C4-2B (cell line): ENCODE results near the gene SOX6.

Experiments
- H3K27ac ChIP-seq: fragments of 450-650 bp; 2 replicates; pipeline ENCODE4 v1.5.1; 2017
- ZFX ChIP-seq: fragments of 450-650 bp; IDR thresholded peaks from 2 replicates; pipeline ENCODE4 v1.6.1; 2017
- TF ChIP-seq, protein P1 (sequence below): fragments of 450-650 bp; conservative IDR thresholded peaks from 2 replicates; pipeline ENCODE4 v1.5.1; 2017; ENCODE audit warnings: mild to moderate bottlenecking

The SOX6 gene

DNA sequence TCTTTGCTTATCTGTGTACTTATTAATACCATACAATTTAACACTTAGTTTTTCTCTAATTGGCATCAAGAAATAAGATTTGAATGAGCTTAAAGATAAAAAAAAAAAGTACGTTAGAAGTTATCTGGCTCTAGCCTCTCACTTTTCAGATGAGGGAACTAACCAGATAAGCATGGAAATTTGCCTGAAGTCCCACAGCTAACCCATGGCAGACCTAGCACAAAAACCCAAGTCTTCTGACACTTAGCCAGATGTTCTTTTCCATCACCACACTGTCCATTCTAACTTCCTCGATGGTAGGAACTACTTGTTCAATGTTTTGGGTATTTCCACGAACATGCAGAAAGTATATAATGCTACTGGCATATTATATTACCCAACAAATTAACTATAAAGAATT is 7.4 kb upstream of the SOX6 start:
- no peak overlapping the region for H3K27ac ChIP-seq
- TF ChIP-seq, protein P1, sequence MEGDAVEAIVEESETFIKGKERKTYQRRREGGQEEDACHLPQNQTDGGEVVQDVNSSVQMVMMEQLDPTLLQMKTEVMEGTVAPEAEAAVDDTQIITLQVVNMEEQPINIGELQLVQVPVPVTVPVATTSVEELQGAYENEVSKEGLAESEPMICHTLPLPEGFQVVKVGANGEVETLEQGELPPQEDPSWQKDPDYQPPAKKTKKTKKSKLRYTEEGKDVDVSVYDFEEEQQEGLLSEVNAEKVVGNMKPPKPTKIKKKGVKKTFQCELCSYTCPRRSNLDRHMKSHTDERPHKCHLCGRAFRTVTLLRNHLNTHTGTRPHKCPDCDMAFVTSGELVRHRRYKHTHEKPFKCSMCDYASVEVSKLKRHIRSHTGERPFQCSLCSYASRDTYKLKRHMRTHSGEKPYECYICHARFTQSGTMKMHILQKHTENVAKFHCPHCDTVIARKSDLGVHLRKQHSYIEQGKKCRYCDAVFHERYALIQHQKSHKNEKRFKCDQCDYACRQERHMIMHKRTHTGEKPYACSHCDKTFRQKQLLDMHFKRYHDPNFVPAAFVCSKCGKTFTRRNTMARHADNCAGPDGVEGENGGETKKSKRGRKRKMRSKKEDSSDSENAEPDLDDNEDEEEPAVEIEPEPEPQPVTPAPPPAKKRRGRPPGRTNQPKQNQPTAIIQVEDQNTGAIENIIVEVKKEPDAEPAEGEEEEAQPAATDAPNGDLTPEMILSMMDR: no peak
- TF ChIP-seq ZFX: no peak

DNA sequence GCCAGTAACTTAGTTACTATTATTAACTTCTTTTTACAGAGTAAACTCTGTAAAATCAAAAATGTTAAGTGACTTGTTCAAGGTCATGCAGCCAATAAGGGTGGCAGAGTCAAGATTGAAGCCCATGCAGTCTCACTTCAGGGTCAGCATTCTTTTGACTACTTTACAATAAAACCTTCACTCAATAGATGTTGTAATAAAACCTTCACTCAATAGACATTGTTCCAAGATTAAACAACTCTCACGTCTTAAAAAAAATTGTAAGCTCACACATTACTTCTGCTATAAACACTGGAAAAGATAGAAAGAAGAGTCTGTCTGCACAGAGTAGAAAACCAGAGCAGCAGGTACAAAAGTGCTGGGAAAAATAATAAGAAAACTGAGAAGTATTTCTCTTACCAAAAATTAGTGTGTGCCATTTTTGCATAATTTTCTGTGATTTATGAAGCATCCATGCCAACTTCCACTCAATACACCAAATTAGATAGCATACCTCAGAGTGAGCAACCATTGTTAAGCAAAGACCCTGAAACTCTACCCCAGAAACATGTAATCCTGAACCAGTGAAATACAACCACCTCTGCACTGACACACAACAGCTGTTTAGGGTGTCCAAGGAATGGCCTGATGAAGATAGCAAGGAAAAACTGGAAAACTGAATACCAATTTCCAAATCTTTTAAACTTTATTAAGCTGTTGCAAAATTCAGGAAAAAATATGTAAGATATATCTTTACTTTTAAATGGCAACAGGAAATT is 4.9 kb upstream of the SOX6 start:
- no peak for TF ChIP-seq ZFX
- TF ChIP-seq, protein P1: no peak
- H3K27ac ChIP-seq: no peak overlapping the region

DNA sequence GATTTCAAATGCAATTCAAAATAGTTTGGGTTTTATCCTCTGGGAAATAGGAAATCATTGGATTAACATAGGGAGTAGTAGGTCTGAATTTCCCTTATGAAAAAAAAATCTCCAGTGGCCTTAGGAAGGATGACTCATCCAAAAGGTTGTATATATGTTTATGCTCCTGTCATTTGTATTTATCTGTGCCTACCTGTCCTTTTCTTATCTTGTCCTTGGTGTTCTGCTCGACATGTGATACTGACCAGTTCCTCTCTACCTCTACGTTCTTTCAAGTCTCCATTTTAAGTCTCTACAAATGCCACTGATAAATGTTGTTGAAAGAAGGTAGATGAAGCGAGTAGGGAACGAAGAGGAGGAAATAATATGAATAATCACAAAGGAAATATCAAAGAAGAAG is 3.0 kb upstream of the SOX6 start:
- TF ChIP-seq ZFX: no peak
- TF ChIP-seq, protein P1: no peak
- H3K27ac ChIP-seq: no peak overlapping the region

DNA sequence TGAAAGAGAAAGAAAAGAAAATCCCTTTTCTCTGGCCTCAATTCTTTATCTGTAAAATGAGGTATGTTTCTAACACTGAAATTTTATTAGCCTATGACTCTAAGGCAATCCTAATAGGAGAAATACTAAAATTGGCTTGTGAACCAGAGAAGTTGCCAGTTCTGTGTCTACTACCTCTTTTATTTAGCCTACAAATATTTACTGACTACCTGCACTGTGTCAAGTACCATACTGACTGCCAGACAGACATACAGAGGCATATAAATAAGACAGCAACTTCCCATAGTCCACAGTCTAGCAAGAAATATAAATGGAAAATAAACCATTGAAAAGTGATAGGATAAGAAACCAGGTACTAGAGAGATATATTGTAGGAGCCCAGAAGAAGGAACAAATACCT is 2.4 kb upstream of the SOX6 start:
- TF ChIP-seq, protein P1: no peak
- TF ChIP-seq ZFX: no peak
- H3K27ac ChIP-seq: no peak overlapping the region

DNA sequence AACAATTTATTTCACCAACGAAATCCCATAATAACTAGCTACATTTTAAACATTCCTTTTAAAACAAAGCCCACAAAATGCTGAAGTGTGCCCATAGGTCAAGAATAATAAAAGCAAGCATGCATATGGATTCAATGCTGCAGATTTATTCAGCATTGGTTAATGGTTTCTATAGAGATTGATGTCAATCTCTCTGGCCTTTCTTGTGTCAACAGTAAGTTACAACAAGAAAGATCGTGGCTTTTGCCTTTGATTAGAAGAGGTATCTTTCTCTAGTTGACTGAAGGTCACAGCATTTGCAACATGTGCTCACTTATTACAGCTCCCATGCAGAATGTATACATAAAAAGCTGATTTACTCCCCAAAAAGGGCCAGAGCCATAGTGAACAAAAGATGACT is 1.4 kb upstream of the SOX6 start:
- no peak overlapping the region for H3K27ac ChIP-seq
- TF ChIP-seq ZFX: no peak
- TF ChIP-seq, protein P1: no peak

DNA sequence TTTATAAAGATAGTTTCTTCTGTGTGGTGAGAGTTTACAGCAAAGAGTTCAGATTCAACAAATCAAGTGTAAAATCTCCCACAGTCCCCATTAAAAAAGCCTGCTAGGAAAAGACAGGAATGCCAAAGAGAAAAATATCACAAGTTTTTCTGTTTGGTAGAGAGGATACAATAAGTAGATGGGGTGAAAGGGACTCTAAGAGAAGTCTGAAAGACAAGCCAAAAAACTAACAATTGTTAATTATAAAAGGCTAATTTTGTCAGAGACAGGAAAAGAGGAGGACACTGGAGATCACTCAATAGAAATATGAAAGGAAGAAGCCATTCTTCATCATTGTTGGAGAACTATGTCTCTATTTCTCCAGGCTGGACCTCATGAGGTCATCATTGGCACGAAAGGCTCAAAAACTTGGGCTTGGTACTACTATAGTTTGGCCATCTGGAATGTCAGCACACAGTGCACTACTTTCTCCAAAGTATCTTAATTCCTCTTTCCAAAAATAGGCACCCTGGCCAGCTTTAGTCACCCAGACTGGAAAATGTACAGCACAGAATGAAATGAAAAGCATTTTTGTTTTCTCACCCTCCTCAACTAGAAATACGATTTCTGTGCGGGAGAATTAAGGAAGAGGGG is 531 bp upstream of the SOX6 start:
- no peak overlapping the region for H3K27ac ChIP-seq
- TF ChIP-seq, protein P1: no peak
- TF ChIP-seq ZFX: no peak

DNA sequence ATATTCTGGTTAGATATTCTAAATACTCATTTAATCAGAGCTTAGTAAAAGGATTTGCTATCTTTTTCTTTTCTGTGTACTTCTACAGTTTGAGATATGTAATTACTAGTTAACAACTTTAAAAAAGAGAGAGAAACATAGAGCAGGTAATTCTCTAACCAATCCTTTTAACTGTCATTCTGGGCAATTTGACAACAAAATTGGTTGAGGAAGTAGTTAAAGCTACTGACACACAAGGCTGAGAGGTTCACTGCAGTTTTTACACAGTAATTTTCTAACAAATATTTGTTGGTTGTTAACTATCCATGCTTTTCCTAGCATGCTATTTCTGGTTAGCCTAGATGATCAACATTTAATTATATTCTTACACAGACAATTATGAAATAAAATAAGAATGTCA is 3.6 kb downstream of the SOX6 start:
- TF ChIP-seq, protein P1: no peak
- no peak for TF ChIP-seq ZFX
- no peak overlapping the region for H3K27ac ChIP-seq
